Fibroblast of peridontal ligament (primary cell): ENCODE data around the gene IRF3.
"Not testable (repeated sequence)": the region's sequence is repeated elsewhere in the genome, so short reads cannot be mapped to it uniquely, and the experiment has no call there.

ENCODE experiments used
- DNase-seq: peaks from one replicate; pipeline ENCODE4 v3.0.0-alpha.2; 2010; ENCODE audit errors: extremely low read depth

IRF3 gene

DNA sequence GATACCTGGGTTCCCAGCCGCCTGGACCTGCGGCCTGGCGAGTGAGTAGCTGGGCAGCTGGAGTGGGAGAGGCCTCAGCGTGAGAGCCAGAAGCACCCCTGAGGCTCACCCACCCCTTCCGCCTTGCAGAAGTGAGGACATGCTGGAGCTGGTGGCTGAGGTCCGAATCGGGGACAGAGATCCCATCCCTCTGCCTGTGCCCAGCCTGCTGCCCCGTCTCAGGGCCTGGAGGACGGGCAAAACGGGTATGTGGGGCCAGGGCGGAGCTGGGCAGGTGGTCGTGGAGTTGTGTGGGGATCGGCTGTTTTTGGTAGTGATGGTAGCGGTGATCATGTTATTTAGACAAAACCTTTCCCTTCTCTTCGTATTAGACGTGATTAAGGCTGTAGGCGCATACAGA is 19.1 kb downstream of the IRF3 start:
- no peak for DNase-seq

DNA sequence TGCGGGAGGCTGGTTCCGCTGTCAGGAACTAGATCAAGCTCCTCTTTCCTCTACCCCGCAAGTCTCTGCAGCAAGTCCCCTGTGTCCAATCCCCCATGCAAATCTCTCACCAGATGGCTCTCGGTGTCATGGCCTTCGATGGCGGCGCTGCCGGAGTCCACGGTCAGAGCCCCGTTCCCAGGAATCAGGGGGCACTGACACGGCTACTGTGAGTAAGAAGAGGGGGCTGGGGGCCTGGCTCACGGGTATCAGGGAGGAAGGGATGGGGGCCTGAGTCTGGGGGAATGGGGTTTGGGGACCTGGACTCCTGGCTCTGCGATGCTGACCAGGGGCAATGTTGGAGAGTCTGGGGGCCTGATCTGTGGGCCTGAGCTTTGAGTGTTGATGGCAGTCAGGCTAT is 19.7 kb downstream of the IRF3 start:
- no peak for DNase-seq

DNA sequence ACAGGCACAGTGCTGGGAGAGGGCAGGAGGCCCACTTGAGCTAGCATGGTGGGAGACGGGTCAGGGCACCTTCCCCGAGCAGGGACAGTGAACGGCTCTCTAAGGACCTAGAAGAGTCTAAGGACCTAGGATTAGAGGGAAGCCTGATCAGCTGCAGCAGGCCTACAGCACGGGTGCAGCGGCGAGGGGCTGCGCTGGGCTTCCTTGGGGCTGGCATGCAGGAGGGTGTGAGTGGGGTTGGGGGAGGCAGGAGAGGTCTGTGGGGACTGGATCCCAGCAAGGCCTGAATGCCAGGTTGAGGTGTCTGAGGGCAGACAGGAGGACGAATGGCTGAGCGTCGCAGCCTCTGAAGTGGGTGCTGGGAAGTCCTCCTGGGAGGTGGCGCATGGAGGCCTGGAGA is 20.1 kb downstream of the IRF3 start:
- no peak for DNase-seq

DNA sequence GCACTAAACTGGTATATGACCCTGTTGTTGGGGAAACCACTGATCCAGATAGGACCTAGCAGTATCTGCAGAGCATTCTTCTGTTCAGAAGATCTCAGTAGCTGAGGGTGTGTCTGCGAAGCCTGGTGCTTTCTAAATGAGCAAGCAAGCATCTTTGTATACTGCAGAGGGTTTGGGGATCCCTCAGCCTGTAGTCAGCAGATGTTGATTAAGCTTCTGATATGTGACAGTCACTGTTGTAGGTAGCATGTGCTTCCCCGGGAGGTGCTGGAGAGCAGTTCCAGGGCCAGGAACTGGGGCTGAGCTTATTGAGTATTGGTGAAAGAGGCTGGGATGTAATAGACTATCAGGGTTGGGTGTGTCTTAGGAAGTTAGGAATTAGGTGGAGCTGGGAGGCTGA is 22.2 kb downstream of the IRF3 start:
- DNase-seq: no peak

DNA sequence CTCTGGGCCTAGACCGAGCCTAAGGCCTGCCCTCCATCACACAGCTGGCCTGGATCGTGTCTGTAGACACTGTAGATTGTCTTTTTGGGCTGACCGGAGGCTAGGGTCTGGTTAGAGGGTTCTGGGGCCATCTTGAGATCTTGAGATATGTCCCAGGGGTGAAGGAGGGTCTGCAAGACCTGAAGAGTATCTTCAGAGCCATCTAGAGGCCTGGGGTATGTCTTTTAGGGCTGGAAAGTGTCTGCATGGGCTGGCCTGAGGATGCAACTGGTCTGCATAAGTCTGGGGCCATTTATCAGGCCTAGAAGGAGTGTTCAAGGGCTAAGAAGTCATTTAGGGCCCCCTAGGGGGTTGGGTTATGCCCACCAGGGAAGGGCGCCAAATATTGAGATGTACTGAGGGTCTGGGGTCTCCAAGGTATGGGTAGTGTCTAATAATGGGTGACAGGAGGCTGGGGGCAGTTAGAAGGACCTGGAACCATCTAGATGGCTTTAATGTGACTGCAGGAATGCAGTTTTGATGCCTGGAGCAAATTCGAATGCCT is 23.1 kb downstream of the IRF3 start:
- peak; percentile 30 for DNase-seq

DNA sequence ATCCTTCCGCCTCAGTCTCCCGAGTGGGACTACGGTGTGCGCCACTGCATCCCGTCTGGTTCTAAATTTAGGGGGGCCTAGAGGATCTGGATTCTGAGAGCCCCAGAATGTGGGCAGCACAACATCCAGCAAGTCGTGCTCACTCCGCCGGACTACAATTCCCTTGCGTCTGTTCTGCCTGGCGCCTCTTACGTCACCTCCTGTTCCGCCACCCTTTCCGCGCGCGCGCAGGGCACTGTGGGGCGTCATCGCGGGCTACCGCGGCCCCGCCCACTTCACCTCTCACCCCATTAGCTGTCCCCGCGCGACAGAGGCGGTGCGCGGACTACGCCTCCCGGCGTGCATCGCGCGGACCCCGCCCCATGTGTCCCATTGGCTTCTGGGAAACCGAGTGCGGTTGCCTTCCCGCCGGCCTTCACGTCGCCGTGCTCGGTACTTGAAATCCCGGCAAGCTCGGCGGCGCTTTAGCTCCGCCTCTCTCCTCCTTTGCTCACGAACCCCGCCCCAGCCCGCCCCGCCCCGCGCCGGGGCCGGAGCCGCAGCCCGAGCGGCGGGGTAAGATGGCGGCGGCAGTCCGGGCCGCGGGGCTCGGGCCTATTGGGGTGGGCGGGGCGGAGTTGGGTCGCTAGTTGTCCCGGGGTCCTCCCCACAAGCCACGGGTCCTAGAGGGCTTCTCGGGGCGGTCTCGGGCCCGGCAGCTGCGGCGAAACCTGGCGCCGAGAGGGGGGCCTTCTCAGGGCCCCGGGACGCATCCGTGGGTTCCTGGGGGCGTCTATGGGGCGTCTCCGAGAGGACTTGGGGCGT is 23.8 kb downstream of the IRF3 start, which contains the start of gene SCAF1:
TSS of gene SCAF1 (plus strand) at position 522 of the 804 bp plus-strand sequence. CDS start 2,818 bp downstream, outside the sequence.
- DNase-seq: peak; percentile 99

DNA sequence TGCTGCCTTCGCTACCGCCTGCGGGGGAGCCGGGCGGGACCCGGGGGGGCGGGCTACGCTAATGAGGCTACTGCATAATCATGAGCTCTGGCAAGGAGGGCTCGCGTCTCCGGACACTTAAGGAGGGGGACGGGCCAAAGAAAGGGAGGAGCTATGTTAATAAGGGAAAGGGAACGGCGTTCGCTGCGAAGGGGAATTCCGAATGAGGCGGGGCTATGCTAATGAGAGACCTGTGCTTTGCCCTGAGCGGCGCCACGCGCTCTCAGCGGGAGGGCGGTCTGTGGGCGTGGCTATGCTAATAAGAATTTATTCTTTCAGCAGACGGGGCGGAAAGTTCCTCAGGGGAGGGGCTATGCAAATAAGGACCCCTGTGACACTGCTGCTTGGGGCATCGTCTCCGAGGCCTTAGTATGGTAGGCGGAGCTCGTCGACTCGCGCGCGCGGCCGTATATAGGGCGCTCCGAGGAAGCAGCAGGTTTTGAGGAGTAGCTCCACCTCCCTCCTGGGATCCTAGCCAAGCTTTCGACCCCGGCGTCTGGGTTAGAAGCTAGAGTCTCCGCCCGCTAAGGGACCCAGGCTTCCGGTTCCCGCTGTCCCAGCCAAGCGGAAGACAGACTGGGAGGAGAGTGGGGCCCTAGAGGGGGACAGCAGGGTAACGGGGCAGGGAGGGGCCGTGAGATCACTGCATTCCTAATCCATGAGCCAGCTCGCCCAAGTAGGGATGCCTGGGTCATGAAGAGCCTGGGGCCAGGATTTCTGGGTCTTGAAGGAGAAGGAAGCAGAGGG is 25.4 kb downstream of the IRF3 start, which contains the start of gene RRAS:
TSS of gene RRAS (minus strand) at position 31 of the 786 bp plus-strand sequence. CDS start 45 bp downstream, outside the sequence.
- DNase-seq: peak; percentile 100

DNA sequence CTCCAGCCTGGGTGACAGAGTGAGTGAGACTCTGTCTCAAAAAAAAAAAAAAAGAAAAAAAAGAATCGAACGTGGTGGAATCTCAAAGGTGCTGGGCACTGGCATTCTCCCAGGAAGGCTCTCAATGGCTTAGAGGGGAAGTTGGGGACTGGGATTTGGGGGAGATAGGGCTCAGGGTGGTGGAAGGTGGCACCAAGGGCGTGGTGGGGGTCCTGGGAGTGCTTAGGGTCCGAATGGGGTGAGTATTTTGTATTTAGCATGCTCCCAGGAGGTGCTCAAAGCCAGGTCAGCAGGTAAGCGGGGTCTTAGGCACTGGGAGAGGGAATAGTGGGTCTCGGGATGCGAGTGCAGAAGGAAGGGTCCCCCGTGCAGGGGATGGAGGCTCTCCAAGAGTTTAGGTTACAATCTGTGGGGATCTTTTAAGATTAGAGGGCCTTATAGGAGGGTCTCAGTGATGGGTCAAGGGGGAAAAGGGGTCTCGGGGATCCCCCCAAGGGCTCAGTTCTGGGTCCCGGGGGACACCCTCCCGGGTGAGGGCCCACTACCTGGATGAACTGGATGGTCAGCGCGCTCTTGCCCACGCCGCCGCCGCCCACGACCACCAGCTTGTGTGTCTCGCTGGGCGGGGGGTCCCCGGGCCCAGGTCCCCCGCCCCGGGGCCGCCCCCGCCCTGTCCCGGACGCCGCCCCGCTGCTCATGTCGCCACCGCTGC is 26.1 kb downstream of the IRF3 start:
- no peak for DNase-seq

DNA sequence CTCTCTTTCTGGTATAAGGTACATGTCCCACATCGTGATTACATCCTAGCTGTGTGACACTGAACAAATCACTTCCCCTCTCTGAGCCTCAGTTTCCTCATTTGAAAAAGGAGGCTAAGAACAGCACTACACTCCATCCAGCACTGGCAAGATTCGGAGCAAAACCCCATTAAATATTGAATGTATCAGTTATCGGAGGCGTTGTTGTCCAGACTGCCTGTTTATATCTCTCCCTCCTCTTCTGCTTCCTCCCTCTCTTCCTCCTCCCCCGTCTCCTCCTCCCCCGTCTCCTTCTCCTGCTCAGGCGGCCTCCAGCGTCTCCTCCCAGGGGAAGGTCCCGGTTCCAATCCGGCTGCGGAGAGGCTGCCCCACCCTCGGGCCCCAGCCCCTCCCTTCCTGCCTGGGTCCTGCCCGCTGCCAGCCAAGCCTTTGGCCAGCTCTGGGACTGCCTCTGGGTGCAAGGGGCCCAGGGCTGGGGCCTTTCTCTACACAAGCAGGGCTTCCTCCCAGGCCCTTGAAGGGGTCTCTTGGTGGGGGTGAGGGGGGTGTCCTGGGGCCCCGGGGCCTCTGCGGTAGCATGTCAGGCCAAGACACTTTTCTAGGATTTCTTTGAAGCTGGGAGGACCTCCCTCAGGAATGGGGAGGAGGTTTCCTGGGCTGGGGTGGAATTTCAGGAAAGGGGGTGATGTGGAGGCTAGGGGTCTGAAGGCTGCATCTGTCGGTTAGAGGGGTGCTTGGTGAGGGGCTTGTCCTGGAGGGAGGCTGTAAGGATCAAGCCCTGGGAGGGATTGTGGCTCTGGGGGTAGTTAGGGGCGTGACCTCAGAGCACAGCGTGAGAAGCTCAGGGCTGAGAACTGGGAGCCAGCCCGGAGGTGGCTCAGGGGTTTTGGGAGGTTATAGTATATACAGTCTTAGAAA is 27.6 kb downstream of the IRF3 start:
- peak; percentile 72 for DNase-seq

DNA sequence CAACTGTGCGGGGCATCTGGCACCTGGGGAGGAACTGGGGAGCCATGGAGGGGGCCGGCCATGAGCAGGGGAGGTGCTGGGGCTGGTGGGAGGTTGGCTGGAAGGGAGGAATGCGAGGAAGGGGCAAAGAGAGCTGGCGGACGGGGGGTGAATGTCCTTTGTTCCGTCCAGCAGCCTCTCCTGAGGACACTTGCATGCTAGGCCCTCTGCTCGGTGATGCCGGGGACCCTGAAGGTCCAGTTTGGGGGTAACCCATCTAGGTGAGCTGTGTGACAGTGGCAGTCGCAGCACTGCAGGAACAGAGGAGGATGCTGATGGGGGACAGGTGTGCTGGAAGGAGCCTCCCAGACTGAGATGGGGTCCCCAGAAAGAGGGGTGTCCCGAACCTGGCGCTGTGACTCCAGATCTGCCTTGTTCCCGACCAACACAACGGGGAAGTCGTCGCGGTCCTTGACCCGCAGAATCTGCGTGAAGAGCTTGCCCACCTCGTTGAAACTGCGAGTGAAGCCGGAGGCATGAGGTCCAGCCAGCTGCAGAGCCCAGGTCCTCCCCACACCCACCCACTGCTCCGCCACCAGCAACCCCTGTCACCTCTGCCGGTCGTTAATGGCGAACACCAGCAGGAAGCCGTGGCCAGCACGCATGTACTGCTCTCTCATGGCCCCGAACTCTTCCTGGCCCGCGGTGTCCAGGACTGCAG is 29.3 kb downstream of the IRF3 start:
- no peak for DNase-seq

DNA sequence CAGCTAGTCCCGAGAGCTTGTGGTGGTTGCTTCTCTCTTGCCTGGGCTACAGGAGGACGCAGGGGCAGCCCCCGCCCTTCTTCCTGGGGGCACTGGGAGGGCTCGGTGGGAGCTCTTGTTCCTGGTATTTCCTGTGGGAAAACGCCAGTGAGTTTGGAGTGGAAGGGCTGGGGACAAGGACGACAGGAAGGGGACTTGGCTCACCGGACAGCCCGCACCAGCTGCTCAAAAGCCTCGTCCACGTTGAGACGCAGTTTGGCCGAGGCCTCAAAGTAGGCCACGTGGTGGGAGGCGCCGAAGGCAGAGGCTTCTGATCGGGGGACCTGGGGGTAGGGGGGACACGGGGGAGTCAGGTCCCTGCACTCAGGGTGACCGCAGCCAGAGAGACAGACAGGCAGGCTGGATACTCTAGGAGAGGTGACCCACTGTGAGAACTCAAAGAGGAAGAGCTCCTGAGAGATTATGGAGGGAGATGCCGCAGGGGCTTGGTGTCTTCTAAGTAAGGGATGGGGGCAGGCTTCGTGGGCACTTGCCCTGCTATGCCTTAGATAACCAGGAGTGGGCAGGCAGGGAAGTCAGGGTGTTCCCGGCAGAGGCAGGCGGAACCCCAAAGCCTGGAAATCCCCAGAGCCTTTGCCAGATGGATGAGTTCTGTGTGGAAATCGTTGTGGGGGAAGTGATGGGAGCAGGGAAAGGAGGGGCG is 30.0 kb downstream of the IRF3 start:
- DNase-seq: peak; percentile 31

DNA sequence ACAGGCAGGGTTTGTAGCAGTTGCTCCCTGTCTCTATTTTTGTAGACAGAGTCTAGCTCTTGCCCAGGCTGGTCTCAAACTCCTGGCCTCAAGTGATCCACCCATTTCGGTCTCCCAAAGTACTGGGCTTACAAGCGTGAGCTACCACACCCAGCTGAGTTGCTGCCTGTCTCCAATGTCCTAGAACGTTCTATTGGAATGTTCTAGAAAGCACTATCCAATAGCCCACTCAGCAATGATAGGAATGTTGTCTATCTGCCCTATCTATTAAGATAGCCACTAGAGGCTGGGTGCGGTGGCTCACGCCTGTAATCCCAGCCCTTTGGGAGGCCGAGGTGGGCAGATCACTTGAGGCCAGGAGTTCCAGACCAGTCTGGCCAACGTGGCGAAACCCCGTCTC is 32.4 kb downstream of the IRF3 start:
- not testable (repeated sequence) for DNase-seq

DNA sequence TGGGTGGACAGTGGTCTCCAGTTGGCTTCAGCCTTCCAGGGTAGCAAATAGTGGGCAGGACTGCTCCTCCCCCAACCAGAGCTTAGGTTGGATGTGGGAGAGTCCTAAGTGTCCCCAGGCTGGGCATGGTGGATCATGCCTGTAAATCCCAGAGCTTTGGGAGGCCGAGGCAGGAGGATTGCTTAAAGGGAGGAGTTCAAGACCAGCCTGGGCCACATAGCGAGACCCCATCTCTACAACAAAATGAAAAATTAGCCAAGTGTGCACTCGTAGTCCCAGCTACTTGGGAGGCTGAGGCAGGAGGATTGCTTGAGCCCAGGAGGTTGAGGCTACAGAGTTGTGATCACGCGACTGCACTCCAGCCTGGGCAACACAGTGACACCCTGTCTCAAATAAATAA is 33.1 kb downstream of the IRF3 start:
- DNase-seq: no peak

DNA sequence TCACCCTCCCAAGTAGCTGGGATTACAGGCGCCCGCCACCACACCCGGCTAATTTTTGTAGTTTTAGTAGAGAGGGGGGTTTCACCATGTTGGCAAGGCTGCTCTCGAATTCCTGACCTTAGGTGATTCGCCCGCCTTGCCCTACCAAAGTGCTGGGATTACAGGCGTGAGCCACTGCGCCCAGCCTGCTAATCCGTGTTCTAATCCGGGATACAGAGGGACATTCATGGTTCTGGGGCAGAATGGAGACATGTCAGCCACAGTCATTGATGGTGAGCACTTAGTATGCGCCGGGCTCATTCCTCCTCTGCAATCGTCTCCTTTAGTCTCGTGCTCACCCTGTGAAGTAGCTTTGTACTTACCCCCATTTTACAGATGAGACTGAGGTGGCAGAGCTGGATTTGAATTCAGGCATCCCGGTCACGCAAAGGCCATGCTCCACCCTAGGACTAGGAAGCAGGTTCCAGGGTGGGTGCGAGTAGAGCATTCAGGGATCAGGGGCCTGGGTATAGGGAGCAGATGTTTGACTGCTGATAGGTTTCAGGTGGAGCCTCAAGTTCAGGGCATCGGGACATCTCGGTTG is 34.0 kb downstream of the IRF3 start:
- DNase-seq: no peak

DNA sequence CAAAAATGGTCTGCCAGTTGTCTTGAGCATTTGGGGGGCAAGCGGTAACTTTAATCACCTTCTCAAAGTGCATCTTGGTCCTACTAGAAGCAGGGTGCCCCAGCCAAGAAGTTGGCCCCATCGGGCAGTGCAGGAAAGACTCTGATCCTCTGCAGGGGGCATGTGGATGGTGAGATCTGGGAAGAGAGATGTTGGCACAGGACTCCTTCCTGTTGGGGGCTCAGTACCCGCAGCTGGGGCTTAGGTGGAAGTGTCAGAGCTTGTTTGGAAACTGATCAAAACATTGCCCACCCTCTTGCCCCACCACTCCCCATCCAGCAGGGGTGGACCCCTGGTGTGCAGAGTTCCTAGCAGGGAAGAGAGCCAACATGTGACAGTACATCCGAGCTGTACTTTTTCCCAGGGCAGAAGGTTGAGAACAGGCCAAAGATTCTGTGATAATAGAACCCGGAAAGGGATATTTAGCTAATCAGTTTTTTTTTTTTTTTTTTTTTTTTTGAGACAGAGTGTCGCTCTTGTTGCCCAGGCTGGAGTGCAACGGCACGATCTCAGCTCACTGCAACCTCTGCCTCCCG is 34.6 kb downstream of the IRF3 start:
- no peak for DNase-seq

DNA sequence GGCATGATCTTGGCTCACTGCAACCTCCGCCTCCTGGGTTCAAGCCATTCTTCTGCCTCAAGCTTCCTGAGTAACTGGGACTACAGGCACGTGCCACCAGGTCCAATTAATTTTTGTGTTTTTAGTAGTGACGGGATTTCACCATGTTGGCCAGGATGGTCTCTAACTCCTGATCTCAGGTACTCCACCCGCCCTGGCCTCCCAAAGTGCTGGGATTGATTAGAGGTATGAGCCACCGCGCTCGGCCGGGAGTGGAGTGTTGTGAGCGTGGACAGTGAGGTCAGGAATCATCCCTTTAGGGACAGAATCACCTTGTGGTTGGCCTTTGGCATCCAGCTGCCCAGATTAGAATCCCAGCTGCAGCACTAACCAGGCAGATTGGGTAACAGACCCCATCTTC is 36.0 kb downstream of the IRF3 start:
- DNase-seq: no peak

DNA sequence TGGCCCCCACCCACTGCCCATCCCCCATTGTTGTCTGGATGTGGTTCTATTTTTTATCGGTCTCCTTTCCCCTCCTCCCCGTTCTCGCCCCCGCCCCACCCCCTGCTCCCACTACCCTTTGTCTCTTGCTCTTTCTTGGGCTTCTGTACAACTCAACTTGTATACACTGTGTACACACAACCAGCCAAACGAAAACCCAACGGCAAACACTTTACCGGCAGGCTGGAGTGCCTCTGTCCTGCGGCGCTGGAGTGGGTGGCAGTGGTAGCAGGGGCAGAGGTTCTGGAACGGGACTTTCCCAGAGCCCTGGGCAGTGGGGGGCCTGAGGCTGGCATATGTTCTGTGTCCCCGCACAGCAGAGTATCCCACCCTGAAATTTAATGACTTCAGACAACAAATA is 39.4 kb downstream of the IRF3 start:
- no peak for DNase-seq

DNA sequence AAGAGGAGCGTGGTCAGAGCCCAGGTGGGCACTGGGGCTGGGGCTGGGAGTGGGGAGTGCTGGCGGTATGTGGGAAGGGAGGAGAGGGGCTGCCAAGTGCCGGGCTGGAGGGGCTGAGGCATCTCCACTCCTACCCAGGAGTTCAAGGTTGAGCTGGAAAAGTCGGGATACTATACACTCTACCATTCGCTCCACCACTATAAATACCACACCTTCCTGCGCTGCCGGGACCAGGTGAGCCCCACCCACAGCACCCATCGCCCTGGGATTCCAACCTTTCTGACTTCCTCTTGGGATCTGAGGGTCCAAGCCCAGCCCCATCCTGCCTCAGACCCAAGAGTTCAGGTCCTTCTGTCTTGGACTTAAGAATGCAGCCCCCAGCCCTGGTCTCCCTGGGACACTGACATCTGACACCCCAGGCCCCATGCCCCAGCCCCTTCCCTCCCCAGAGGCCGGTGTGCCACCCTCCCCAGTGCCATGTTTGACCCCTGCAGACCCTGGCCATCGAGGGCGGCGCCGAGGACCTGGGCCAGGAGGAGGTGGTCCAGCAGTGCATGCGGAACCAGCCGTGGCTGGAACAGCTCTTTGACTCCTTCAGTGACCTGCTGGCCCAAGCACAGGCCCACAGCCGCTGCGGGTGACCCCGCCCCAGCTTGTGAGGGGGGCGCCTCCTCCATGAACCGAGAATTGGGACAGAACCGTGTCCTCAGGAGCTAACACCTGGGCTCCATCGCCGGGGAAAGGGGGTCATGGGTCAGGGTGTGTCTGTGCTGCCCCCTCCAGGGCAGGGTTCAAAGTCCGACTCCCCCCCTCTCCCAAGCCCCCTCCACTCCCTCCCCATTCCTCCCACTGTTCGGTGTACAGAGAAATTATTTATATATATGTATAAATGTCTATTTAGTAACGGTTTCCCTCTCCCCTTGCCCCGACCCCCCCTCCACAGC is 40.4 kb downstream of the IRF3 start:
- DNase-seq: no peak
